Measurements from ENCODE around the gene MOCOS.

DNA sequence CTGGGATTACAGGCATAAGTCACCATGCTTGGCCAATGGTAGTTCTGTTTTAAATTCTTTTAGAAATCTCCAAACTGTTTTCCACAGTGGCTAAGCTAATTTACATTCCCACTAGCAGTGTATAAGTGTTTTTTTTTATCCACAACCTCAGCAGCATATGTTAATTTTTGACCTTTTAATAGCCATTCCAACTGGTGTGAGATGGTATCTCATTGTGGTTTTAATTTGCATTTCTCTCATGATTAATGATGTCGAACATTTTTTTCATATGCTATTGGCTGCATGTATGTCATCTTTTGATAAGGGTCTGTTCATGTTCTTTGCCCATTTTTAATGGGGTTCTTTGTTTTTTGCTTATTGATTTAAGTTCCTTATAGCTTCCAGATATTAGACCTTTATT lies 20.0 kb downstream of the MOCOS start:
- no peak for TF ChIP-seq CTCF (IDR thresholded peaks at IDR 0.05)
- no peak for TF ChIP-seq POLR2A (IDR thresholded peaks at IDR 0.05)

Measured in vagina (tissue), 2 donors.